Fibroblast of the aortic adventitia (primary cell): ENCODE data around the gene MXRA8. TPM values are rescaled to one million over a fixed set of nuclear protein-coding genes. Genes with fewer than 3 reads are reported as not detected.
"Not testable (repeated sequence)": the region's sequence is repeated elsewhere in the genome, so short reads cannot be mapped to it uniquely, and the experiment has no call there.

Experiments
- DNase-seq: peaks from one replicate; pipeline ENCODE4 v3.0.0-alpha.2; 2010; ENCODE audit warnings: low read depth
- H3K4me3 ChIP-seq: 2 replicates; pipeline ENCODE4 v1.5.1; 2011; ENCODE audit warnings: low read depth, mild to moderate bottlenecking, control low read depth, low read length, moderate library complexity
- CTCF ChIP-seq: IDR thresholded peaks from 2 replicates; pipeline ENCODE4 v1.5.1; 2011; ENCODE audit warnings: mild to moderate bottlenecking, low read length, control low read depth, inconsistent platforms; ENCODE audit not compliant: insufficient read depth
- total RNA-seq: library from RNA; depleted of rRNA; stranded (reverse); fragments of >200 nt; gene quantifications from 2 replicates; pipeline ENCODE4 v1.2.3, GENCODE V29; 2012; ENCODE audit warnings: low replicate concordance

Gene MXRA8
- total RNA-seq, 1 donor, result 367 TPM

DNA sequence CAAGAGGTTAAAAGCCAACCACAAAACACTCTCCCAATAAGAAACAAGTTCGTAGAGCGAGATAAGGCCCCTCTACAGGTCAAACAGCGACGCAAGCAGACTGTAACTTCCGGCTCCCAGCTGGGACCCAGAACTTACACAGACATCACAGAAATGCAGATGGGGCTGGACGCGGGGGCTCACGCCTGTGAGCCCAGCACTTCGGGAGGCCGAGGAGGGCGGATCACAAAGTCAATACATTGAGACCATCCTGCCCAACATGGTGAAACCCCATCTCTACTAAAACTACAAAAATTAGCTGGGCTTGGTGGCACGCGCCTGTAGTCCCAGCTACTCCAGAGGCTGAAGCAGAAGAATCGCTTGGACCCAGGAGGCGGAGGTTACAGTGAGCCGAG lies 29.7 kb upstream of the MXRA8 start:
- no peak for DNase-seq
- H3K4me3 ChIP-seq, result no peak overlapping the region
- no peak for TF ChIP-seq CTCF

DNA sequence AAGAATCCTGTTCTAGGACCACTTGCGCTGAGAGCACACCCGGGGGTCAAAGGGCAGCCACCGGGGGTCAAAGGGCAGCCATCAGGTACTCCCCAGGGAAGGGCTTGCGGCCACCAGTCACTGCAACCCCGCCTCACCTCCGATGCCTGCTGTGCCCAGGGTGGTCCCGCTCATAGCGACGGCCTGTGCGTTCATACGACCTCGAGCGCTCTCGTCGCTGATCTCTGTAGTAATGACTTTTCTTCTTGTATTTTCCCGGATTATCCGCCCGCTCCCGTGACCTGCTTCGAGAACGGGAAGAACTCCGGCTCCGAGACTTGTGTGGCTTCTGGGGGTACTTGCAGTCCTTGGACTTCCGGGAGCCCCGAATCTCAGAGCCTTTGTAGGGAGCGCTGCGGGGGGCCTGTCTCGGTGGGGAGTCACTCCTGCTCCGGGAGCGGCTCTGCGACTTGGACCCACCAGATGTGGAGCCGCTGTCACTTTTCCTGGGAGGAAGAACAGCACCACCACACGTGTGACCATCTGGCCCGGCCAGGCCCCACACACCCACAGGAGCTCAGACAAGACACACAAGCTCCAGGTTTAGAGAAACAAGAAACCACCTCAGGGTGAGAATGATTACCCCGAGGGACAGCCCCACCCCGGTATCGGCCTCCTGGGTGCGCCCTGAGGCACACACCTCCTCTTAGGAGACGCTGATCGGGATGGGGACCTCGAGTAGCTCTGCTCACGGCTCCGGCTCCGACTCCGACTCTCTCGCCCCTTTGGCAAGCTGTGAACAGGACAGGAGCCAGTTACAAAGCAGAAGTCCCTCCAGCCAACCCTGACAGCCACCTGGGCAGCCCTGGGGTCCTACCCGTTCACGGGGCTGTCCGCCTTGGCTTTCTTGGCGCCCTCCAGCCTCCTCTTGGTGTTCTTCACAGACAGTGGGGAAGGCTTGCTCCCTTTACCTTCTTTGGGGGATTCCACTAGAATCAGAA lies 29.0 kb upstream of the MXRA8 start:
- no peak for TF ChIP-seq CTCF
- no peak for DNase-seq
- H3K4me3 ChIP-seq, result no peak overlapping the region

DNA sequence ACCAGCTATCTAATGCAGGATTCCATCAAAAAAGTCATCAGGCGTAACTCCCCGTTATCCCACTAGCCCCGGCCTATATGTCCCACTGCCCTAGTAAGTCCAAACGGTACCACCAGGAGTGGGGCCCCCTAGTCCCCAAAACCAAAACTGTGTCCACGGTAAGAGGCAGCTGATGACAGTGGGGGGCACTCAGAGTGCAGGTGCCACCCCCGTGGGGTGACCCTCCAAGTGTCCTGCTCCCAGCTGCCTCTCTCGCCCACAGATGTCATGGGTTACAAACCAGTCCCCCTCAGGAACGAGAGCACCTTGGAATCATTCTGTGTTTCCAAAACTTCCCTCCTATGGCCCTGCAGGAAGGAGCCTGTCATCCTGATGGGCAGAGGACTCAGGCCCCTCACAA lies 27.6 kb upstream of the MXRA8 start:
- no peak for DNase-seq
- no peak overlapping the region for H3K4me3 ChIP-seq
- no peak for TF ChIP-seq CTCF

DNA sequence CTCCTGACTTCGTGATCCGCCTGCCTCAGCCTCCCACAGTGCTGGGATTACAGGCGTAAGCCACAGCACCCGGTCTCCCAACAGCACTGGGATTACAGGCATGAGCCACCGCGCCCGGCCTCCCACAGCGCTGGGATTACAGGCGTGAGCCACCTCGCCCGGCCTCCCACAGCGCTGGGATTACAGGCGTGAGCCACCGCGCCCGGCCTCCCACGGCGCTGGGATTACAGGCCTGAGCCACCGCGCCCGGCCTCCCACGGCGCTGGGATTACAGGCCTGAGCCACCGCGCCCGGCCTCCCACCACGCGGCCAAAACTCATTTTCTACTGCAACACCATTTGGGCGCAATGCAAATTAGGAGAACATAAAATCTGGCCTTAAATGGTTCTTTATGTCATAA lies 27.0 kb upstream of the MXRA8 start:
- H3K4me3 ChIP-seq, DNase-seq: not testable (repeated sequence)

GRCh38 chr1:1381294-1381693 lies 22.9 kb upstream of the MXRA8 start:
- DNase-seq, result no peak
- no peak overlapping the region for H3K4me3 ChIP-seq
- TF ChIP-seq CTCF, result no peak

GRCh38 chr1:1380860-1381259 lies 22.5 kb upstream of the MXRA8 start:
- TF ChIP-seq CTCF, result no peak
- no peak for DNase-seq
- H3K4me3 ChIP-seq, result no peak overlapping the region

- no peak for DNase-seq
- TF ChIP-seq CTCF, result no peak
- H3K4me3 ChIP-seq, result no peak overlapping the region
Measured at GRCh38 chr1:1377540-1378205, 19.3 kb upstream of the MXRA8 start.
